Thoracic aorta (tissue), 2 donors: ENCODE data around the gene ADM. TPM values are rescaled to one million over a fixed set of nuclear protein-coding genes. Genes with fewer than 3 reads are reported as not detected.

Source experiments
- ATAC-seq: fragments of 150-250 bp; one replicate; pipeline ENCODE4 v1.8.0; 2017; ENCODE audit warnings: low read depth; ENCODE audit not compliant: insufficient number of reproducible peaks, low FRiP score
- DNase-seq: peaks from one replicate; pipeline ENCODE4 v3.0.0-alpha.2; 2020; ENCODE audit warnings: low spot score
- H3K27ac ChIP-seq, 2 donors: fragments of 200-600 bp; sonication (generic); 1 replicate in 1 of 2; 2 replicates in 1 of 2; pipeline ENCODE4 v1.5.1; 2016; ENCODE audit warnings: mild to moderate bottlenecking in 2 of 2, moderate library complexity in 2 of 2
- H3K27me3 ChIP-seq: fragments of 200-600 bp; sonication (generic); replicated peaks from 2 replicates; pipeline ENCODE4 v1.6.0; 2016; ENCODE audit warnings: mild to moderate bottlenecking; ENCODE audit not compliant: insufficient read depth
- H3K36me3 ChIP-seq: fragments of 200-600 bp; sonication (generic); one replicate; pipeline ENCODE4 v1.5.1; 2016
- H3K4me1 ChIP-seq, 2 donors: fragments of 200-600 bp; sonication (generic); 1 replicate in 1 of 2; 2 replicates in 1 of 2; pipeline versions ENCODE4 v1.5.1 to v1.6.0; 2016; ENCODE audit warnings: low read depth in 2 of 2, mild to moderate bottlenecking in 1 of 2; ENCODE audit not compliant: control insufficient read depth in 1 of 2
- H3K4me3 ChIP-seq: fragments of 200-600 bp; sonication (generic); 2 replicates; pipeline ENCODE4 v1.5.1; 2016; ENCODE audit warnings: mild to moderate bottlenecking
- H3K9me3 ChIP-seq: fragments of 200-600 bp; sonication (generic); 2 replicates; pipeline ENCODE4 v1.5.1; 2016
- CTCF ChIP-seq: fragments of 200-600 bp; sonication (generic); IDR thresholded peaks from one replicate; pipeline ENCODE4 v1.5.1; 2019; ENCODE audit warnings: antibody characterized with exemption
- total RNA-seq, 2 donors: library from RNA; depleted of rRNA; stranded (reverse); fragments of >200 nt; gene quantifications; one replicate each; pipeline versions ENCODE4 v1.1.0 to v1.2.3, GENCODE V29; 2016

ADM gene
- total RNA-seq, 2 donors from 2014 or later, result 50.0 to 193 TPM

- no peak for ATAC-seq
- Histone ChIP-seq H3K27ac (no peak overlapping the region), H3K4me3 (no peak overlapping the region), H3K27me3 (no peaks in the 10 kb centered on the region), H3K36me3 (no peaks in the 10 kb centered on the region), H3K9me3 (no peaks in the 10 kb centered on the region), H3K4me1 (peaks cover 10 to 12% of the 10 kb centered on the region in 2 donors)
- no peak for TF ChIP-seq CTCF
- DNase-seq, result no peak
Observed at GRCh38 chr11:10287140-10287539, 17.7 kb upstream of the ADM start.

- ATAC-seq, result no peak
- peaks cover 15 to 21% of the 10 kb centered on the region in 2 donors for H3K4me1 ChIP-seq
- H3K36me3 ChIP-seq, result no peaks in the 10 kb centered on the region
- no peak overlapping the region for H3K27ac ChIP-seq
- H3K27me3 ChIP-seq, result no peaks in the 10 kb centered on the region
- TF ChIP-seq CTCF, result no peak
- H3K4me3 ChIP-seq, result no peak overlapping the region
- DNase-seq, result no peak
- H3K9me3 ChIP-seq, result no peaks in the 10 kb centered on the region
Observed at GRCh38 chr11:10287766-10288715, 16.8 kb upstream of the ADM start.

GRCh38 chr11:10288881-10289764, 15.8 kb upstream of the ADM start:
- Histone ChIP-seq H3K4me1 (peaks cover 15 to 24% of the 10 kb centered on the region in 2 donors), H3K9me3 (no peaks in the 10 kb centered on the region), H3K36me3 (no peaks in the 10 kb centered on the region), H3K27ac (no peak overlapping the region), H3K4me3 (no peak overlapping the region), H3K27me3 (no peaks in the 10 kb centered on the region)
- no peak for TF ChIP-seq CTCF
- ATAC-seq (no peak), DNase-seq (no peak)

- no peaks in the 10 kb centered on the region for H3K27me3 ChIP-seq
- H3K4me3 ChIP-seq, result no peak overlapping the region
- ATAC-seq (no peak), DNase-seq (no peak)
- H3K9me3 ChIP-seq, result no peaks in the 10 kb centered on the region
- H3K36me3 ChIP-seq, result no peaks in the 10 kb centered on the region
- TF ChIP-seq CTCF, result no peak
- H3K4me1 ChIP-seq, result peaks cover 13 to 27% of the 10 kb centered on the region in 2 donors
- H3K27ac ChIP-seq, result no peak overlapping the region
Observed at GRCh38 chr11:10289765-10290380, 15.0 kb upstream of the ADM start.
